ENCODE measurements around the gene ATP1B1.

The ATP1B1 gene

DNA sequence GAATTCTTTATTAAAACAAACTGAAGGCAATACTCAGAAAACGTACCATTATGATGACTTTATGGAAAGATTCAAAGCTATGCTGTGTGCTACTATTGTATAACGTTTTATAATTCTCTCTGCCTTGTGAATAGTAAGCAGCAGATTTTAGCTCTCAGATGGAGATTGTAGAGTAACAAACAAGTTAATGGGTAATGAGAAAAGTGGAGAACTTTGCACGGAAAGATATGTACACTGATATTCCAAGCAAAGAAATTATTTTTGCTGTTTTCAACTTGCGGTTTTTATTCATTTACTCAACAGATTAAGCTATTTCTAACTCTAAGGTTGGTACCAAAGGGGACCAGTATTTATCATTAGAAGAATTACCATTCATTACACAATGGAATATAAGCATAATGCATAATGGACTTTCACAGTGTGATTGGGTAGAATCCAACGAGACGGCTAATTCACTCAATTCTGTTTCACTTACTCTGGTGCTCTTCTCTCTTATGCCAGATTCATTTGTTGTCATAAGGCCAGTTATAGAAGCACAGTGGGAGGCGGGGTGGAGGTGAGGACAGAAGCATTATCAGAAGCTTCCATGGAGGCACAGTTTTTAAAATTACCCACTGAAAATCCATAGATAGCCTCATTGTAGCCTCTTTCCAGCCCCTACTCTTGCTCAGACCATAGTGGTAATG is 38.6 kb downstream of the ATP1B1 start (continued):
- TF ChIP-seq, protein P1, sequence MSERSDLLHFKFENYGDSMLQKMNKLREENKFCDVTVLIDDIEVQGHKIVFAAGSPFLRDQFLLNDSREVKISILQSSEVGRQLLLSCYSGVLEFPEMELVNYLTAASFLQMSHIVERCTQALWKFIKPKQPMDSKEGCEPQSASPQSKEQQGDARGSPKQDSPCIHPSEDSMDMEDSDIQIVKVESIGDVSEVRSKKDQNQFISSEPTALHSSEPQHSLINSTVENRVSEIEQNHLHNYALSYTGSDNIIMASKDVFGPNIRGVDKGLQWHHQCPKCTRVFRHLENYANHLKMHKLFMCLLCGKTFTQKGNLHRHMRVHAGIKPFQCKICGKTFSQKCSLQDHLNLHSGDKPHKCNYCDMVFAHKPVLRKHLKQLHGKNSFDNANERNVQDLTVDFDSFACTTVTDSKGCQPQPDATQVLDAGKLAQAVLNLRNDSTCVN (tag by site-specific recombination; optimal IDR thresholded peaks at IDR 0.05) = no peak
- no peak for TF ChIP-seq ZNF548 (tag by site-specific recombination; IDR thresholded peaks at IDR 0.05)
- no peak for TF ChIP-seq ZNF311 (tag by site-specific recombination; IDR thresholded peaks at IDR 0.05; ENCODE audit: borderline replicate concordance)
- TF ChIP-seq ZNF416 (tag by site-specific recombination; IDR thresholded peaks at IDR 0.05) = no peak
- TF ChIP-seq, protein P2, sequence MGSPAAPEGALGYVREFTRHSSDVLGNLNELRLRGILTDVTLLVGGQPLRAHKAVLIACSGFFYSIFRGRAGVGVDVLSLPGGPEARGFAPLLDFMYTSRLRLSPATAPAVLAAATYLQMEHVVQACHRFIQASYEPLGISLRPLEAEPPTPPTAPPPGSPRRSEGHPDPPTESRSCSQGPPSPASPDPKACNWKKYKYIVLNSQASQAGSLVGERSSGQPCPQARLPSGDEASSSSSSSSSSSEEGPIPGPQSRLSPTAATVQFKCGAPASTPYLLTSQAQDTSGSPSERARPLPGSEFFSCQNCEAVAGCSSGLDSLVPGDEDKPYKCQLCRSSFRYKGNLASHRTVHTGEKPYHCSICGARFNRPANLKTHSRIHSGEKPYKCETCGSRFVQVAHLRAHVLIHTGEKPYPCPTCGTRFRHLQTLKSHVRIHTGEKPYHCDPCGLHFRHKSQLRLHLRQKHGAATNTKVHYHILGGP (tag by site-specific recombination; IDR thresholded peaks at IDR 0.05) = no peak

DNA sequence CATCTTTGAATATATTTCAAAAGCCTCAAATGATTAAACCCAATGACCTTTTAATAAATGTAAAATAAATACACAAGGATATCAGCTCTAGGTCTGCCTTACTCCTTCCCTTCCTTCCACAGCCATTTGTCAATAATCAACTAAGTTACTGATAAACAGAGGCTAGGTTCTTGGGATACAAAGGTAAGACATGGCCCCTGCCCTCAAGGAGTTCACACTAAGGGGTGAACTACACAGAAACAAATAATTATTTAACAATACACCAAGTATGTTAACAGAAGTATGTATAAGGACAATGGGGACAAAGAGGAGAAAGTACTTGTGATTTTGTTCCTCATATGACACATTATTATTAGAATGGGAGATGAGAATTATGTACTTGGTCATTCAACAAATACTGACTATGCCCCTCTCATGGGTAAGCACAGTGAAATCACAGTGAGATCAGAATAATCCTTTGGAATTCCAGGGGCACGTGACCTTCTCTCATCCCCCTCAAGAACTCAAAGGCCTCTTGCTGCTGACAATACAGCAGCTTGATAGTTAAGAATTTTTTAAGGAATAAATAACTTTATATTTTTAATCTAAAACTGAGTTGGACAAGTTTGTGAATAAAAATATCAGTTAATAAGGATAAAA is 40.2 kb downstream of the ATP1B1 start:
- no peak overlapping the region for H3K27ac ChIP-seq (ENCODE audit: extremely low read depth, low read depth, low read length)
- no peak overlapping the region for H3K4me3 ChIP-seq (ENCODE audit: low read depth, low read length)
- ChIA-PET CTCF (no interaction called here), POLR2A (no interaction called here)
- no peaks in the 10 kb centered on the region for H3K36me3 ChIP-seq (ENCODE audit: control insufficient read depth in 2 of 2, insufficient read depth in 1 of 2, low read length in 2 of 2)
- TF ChIP-seq ZNF510 (tag by site-specific recombination; IDR thresholded peaks at IDR 0.05; ENCODE audit: insufficient replicate concordance) = no peak
- no peaks in the 10 kb centered on the region for H3K9me3 ChIP-seq (ENCODE audit: control insufficient read depth, insufficient read depth, low read depth, low read length)
- H3K4me1 ChIP-seq (ENCODE audit: control insufficient read depth, insufficient read depth, low read length) = no peaks in the 10 kb centered on the region

DNA sequence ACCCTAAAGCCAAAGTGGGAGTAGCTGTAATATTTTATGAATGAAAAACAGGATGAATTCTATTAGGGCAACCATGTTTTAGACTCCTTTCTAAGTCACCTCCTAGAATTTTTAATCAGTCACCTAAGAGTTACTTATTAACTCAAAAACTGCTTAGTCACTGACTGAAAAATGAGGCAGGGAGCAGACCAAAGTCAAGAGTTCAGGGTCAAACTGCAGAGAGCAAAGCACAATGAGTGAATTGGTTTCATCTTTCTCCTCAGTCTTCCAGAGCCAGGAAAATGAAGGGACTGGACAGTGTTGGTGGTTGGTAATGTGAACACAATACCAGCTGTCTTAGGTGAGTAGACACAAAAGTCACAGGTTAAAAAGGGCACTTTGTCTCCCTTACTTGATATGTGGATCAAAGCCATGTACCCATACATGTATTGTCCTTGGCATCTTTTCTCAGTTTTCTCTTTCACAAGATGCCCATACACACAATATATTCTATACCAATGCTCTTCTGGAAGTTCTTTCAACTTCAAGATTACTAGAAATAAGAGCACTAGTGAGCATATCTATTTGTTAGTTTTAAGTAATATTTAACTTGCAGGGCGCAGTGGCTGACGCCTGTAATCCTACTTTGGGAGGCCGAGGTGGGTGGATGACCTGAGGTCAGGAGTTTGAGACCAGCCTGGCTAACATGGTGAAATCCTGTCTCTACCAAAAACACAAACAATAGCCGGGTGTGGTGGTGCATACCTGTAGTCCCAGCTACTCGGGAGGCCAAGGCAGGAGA is 42.2 kb downstream of the ATP1B1 start:
- no peaks in the 10 kb centered on the region for H3K9me3 ChIP-seq (ENCODE audit: control insufficient read depth, insufficient read depth, low read depth, low read length)
- ChIA-PET CTCF (no interaction called here), POLR2A (no interaction called here)
- no peak for TF ChIP-seq ZNF146 (tag by site-specific recombination; IDR thresholded peaks at IDR 0.05)
- TF ChIP-seq ZNF239 (tag by site-specific recombination; IDR thresholded peaks at IDR 0.05) = no peak
- no peak for TF ChIP-seq ZNF544 (tag by site-specific recombination; IDR thresholded peaks at IDR 0.05)
- no peak for TF ChIP-seq FEZF1 (tag by site-specific recombination; IDR thresholded peaks at IDR 0.05)
- no peak for TF ChIP-seq ZNF211 (tag by site-specific recombination; IDR thresholded peaks at IDR 0.05; ENCODE audit: low read depth)
- no peaks in the 10 kb centered on the region for H3K4me1 ChIP-seq (ENCODE audit: control insufficient read depth, insufficient read depth, low read length)
- H3K27ac ChIP-seq (ENCODE audit: extremely low read depth, low read depth, low read length) = no peak overlapping the region
- H3K36me3 ChIP-seq (ENCODE audit: control insufficient read depth in 2 of 2, insufficient read depth in 1 of 2, low read length in 2 of 2) = no peaks in the 10 kb centered on the region
- no peak overlapping the region for H3K4me3 ChIP-seq (ENCODE audit: low read depth, low read length)

DNA sequence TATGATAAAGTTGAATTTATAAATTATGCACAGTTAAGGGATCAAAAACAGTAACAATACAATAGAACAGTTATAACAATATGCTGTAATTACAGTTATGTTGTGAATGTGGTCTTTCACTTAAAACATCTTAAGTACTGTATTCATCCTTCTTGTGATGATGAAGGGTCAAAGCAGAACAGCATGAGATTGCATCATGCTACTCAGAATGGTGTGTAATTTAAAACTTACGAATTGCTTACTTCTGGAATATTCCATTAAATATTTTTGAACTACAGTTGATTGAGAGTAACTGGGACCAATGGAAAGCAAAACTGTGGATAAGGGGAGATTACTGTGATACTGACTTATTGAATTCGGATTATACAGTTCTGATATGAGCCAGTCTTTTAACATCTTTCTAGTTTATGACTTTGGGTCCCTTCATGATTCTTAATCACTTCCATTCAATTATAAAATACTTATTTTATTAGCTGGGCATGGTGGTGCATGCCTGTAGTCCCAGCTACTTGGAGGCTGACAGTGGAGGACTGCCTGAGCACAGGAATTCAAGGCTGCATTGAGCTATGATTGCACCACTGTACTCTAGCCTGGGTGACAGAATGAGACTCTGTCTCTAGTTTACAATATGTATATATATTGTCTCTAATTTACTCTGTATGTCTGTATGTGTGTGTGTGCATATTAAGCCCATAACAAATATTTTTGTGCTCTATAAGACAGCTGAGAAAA is 43.2 kb downstream of the ATP1B1 start:
- Histone ChIP-seq H3K4me3 (ENCODE audit: low read depth, low read length) (no peak overlapping the region), H3K9me3 (ENCODE audit: control insufficient read depth, insufficient read depth, low read depth, low read length) (no peaks in the 10 kb centered on the region), H3K36me3 (ENCODE audit: control insufficient read depth in 2 of 2, insufficient read depth in 1 of 2, low read length in 2 of 2) (no peaks in the 10 kb centered on the region), H3K27ac (ENCODE audit: extremely low read depth, low read depth, low read length) (no peak overlapping the region), H3K4me1 (ENCODE audit: control insufficient read depth, insufficient read depth, low read length) (no peaks in the 10 kb centered on the region)
- TF ChIP-seq ZNF785 (tag by site-specific recombination; IDR thresholded peaks at IDR 0.05) (no peak), GLI2 (tag by site-specific recombination; IDR thresholded peaks at IDR 0.05; ENCODE audit: borderline replicate concordance, low read depth) (no peak), ZNF596 (tag by site-specific recombination; IDR thresholded peaks at IDR 0.05) (no peak)
- ChIA-PET POLR2A (no interaction called here), CTCF (interaction anchor here (1.8 kb wide), 1 partner anchor 199 kb away, joined by 7 read pairs; no protein-coding TSS in a partner anchor)
